NAMALWA (cell line): ENCODE data around the gene PRPF39.

Source experiments
- DNase-seq: peaks from one replicate; pipeline ENCODE4 v3.0.0-alpha.2; 2015; ENCODE audit warnings: low spot score

The PRPF39 gene

GRCh38 chr14:45082420-45082819 lies 1.5 kb upstream of the PRPF39 start:
- no peak for DNase-seq

GRCh38 chr14:45083617-45083975 lies 320 bp upstream of the PRPF39 start:
- no peak for DNase-seq

- DNase-seq, result peak; percentile 26
Measured at GRCh38 chr14:45084946-45085346, 1.0 kb downstream of the PRPF39 start.

- DNase-seq, result no peak
Measured at GRCh38 chr14:45089813-45090212, 5.9 kb downstream of the PRPF39 start.

DNA sequence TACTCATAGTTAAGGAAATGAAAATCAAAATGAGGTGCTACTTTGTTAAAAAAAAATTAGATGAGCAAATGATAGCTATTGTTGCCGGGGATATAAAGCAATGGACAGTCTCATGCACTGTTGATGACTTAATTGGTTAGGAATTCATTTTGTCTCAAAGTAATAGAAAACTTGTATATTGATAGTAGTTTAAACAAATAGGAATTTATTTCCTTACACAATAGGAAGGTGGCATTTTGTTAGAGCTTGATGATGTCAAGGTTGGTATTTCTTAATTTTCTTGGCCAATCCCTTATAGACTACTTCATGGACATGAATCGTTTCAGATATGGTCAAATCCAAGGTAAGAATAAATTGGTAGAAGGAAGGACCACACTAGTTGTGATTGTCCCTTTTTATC lies 7.8 kb downstream of the PRPF39 start:
- no peak for DNase-seq

- no peak for DNase-seq
Measured at GRCh38 chr14:45094275-45094674, 10.4 kb downstream of the PRPF39 start.

DNA sequence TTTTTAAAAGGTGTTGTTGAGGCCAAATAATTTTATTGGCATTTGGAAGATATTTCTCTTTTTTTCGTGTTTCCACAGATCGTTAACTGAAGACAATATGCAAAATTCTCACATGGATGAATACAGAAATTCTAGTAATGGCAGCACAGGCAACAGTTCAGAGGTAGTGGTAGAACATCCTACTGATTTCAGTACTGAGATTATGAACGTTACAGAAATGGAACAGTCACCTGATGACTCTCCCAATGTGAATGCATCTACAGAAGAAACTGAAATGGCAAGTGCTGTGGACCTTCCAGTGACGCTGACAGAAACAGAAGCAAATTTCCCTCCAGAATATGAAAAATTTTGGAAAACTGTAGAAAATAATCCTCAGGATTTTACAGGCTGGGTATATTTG lies 11.2 kb downstream of the PRPF39 start:
- DNase-seq, result no peak

- no peak for DNase-seq
Measured at GRCh38 chr14:45096218-45096617, 12.3 kb downstream of the PRPF39 start.

- DNase-seq, result no peak
Measured at GRCh38 chr14:45103806-45104205, 19.9 kb downstream of the PRPF39 start.

DNA sequence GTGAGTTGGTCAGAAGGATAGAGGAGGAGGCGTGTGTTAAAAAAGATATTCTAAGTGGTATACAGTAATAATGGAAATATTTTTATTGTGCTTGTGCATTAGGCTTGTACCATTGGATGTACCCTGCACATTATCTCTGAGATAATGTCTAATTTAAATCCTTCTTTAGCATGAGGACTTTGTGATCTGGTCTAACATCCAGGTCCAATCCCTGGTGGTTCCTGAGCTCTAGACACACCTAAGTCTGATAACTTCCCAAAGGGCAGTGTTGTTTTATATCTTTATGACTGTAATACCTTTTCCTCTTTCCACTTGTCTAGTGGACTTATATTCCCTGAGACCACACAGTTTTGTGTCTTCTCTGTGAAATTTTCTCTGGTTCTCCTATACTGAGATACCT lies 20.6 kb downstream of the PRPF39 start:
- DNase-seq, result no peak

- no peak for DNase-seq
Measured at GRCh38 chr14:45112896-45113781, 29.2 kb downstream of the PRPF39 start.

- DNase-seq, result no peak
Measured at GRCh38 chr14:45114327-45114726, 30.4 kb downstream of the PRPF39 start.

GRCh38 chr14:45118594-45118993 lies 34.7 kb downstream of the PRPF39 start:
- DNase-seq, result no peak

DNA sequence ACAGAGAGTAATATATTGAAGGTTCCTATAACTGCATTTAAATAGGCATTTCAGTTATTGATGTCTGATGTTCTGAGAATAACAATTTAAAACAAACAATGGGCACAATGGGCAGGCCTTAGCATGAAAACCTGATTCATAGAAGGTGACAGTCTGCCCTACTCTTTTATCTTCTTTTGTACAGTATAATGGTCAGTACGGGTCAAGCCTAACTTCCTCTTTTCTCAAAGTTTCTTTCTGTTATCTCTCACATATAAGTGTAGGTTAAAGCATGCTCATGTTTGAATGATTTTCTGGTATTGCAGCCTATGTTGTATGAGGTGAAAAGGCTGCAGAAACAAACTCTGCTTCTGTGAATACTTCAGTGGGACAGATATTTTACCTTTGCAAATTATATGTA lies 36.2 kb downstream of the PRPF39 start:
- no peak for DNase-seq

DNA sequence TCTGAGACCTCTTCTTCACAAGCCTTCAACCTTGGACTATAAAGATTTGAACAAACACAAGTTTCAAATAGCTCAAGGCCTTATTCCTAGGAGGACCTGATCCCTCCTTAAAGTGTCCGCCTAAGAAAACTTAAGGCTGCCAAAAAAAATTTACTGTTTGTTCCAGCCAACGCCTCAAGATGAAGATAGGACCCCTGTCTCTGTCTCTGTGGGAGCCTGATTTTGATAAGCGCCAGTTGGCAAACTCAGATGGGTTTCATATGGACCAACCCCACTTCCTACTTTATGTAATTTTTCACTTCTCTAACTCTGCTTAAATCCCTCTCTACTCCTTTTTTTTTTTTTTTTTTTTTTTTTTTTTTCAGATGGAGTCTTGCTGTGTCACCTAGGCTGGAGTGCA lies 39.4 kb downstream of the PRPF39 start:
- no peak for DNase-seq

DNA sequence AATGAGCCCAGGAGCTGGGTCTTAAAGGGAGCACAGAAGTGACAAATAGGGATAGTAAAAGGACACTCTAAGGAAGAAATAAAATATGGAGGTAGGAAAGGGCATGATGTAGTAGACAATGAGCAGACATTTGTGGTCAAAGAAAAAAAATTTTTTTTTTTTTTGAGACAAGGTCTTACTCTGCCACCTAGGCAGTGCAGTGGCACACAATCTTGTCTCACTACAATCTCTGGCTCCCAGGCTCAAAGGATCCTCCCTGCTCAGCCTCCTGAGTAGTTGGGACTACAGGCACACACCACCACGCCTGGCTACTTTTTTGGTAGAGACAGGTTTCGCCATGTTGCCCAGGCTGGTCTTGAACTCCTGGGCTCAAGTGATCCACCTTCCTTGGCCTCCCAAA lies 41.8 kb downstream of the PRPF39 start:
- DNase-seq, result no peak

GRCh38 chr14:45128963-45129629 lies 45.2 kb downstream of the PRPF39 start:
- no peak for DNase-seq

DNA sequence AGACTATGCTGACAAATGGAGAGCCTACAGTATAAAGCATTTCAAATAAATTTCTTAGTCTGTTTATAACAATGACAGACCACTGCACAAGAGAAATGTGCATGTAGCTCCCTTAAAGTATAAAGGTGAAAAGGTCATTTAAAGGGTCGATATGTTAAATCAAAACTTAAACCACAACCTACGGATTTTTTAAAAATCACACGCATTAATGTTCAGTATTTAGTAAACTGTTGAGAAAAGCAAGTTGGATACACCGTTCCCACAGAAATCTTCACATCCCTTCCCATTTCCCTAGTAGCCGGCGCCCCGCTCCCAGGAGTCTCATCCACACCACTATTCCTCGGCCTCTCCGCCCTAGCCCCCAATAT lies 49.8 kb downstream of the PRPF39 start:
- no peak for DNase-seq

DNA sequence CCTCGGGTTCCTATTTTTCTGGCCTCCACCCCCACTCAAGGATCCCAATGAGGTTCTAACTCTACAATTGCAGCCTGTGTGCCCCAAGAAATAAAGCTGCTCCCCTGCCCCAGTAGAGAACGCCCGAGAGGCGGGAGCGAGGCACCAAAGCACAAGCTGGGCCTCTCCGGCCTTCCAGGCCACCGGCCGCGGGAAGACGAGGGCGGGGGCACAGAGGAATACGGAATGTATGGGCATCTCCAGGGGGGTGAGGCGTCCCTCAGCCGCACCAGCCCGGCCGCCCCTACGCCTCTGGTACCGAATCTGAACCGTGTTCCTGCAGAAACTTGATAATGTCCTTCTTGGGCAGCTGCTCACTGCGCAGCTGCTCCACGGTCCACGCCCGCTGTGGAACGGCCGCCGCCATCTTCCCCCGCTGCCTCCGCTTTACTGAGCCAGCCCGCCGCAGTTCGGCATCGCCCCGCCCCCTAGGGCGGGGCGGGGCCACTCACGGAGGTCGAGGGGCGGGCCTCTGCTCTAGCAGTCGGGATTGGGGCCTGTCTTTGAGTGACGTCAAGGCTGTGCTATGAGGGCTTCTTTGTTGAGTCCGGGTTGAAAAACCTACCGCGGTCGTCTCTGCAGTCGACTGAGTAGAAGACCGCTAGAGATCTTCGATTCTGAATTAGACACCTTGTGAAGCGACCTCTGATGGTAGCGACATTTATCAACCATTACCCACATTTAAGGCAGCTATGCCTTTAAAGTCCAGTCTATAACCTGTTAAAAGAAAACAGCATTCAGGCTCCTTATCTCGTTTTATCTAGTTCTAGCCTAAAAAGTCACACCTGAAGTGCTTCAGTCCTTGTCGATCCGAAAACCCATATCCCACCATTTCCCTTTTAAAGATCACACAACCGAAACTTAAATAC lies 50.4 kb downstream of the PRPF39 start, which contains the start of gene FKBP3:
TSS of gene FKBP3 (minus strand) at position 431 of the 908 bp plus-strand sequence. CDS start at position 406, 25 bp downstream.
- peak; percentile 96 for DNase-seq

GRCh38 chr14:45135156-45135555 lies 51.2 kb downstream of the PRPF39 start:
- peak; percentile 26 for DNase-seq

DNA sequence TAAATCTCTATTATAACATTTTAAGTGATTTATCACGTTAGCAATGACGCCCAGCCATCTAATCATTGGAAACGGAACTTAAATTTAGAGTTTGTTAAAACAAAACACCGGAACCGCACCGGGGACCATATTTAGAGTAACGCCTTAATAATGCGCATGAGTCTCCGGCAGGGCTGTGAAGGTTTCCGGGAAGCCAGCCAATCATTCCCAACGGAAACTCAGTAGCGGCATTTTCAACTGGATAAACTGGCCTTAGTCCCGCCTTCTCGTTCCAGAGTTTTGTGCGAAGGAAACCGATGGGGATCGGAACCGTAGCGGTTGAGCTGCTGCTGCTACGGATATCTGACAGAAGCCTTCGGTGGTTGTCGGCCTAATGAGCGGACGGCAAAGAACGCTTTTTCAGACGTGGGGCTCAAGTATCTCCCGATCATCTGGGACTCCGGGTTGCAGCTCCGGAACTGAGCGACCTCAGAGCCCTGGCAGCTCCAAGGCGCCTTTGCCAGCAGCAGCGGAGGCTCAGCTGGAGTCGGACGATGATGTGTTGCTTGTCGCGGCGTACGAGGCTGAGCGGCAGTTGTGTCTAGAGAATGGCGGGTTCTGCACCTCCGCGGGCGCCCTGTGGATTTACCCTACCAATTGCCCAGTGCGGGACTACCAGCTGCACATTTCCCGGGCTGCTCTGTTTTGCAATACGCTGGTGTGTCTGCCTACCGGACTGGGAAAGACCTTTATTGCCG lies 51.9 kb downstream of the PRPF39 start, which contains the start of gene FANCM:
TSS of gene FANCM (plus strand) at position 272 of the 737 bp plus-strand sequence. CDS start at position 374, 102 bp downstream.
- peak; percentile 92 for DNase-seq

DNA sequence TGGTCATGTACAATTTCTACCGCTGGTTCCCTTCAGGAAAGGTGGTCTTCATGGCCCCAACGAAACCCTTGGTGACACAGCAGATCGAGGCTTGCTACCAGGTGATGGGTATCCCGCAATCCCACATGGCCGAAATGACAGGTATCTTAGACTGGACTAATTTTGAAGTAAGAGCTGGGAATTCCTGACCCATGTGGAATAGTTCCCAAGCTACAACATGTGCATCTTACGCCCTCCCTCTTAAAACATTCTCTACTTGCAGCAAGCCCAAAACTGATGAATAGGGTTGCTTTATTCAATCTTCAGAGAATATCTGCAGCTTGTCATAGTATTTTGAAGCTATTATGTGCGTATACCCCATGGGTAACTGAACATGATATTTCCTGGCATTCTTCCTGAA lies 52.5 kb downstream of the PRPF39 start:
- no peak for DNase-seq
